Liver (tissue), 9 donors: ENCODE results near the gene RBM18. TPM values are rescaled to one million over a fixed set of nuclear protein-coding genes. Genes with fewer than 3 reads are reported as not detected.

Source experiments
- DNase-seq: peaks from one replicate; pipeline ENCODE4 v3.0.0-alpha.2; 2017; ENCODE audit warnings: low spot score
- H3K27ac ChIP-seq, 2 donors: one replicate each; pipeline ENCODE4 v1.7.0; 2013; ENCODE audit warnings: inconsistent platforms in 2 of 2, low read length in 2 of 2, control low read depth in 1 of 2, low read depth in 1 of 2, mild to moderate bottlenecking in 1 of 2
- H3K27me3 ChIP-seq, 4 donors: one replicate each; pipeline versions ENCODE4 v1.6.1 to v1.7.0; 2013; ENCODE audit warnings: low read length in 3 of 4, inconsistent platforms in 1 of 4, mild to moderate bottlenecking in 1 of 4, moderate library complexity in 1 of 4; ENCODE audit not compliant: control insufficient read depth in 4 of 4, insufficient read depth in 4 of 4
- H3K36me3 ChIP-seq, 4 donors: one replicate each; pipeline versions ENCODE4 v1.6.1 to v1.7.0; 2013; ENCODE audit warnings: low read length in 3 of 4, mild to moderate bottlenecking in 3 of 4, low read depth in 1 of 4, moderate library complexity in 1 of 4; ENCODE audit not compliant: control insufficient read depth in 4 of 4, insufficient read depth in 3 of 4
- H3K4me1 ChIP-seq, 4 donors: one replicate each; pipeline versions ENCODE4 v1.6.1 to v1.7.0; 2013; ENCODE audit warnings: low read length in 3 of 4, mild to moderate bottlenecking in 3 of 4, moderate library complexity in 1 of 4; ENCODE audit not compliant: control insufficient read depth in 4 of 4, insufficient read depth in 4 of 4
- H3K4me3 ChIP-seq, 3 donors: one replicate each; pipeline versions ENCODE4 v1.6.1 to v1.7.0; 2013; ENCODE audit warnings: low read length in 3 of 3, control low read depth in 1 of 3, low read depth in 1 of 3, mild to moderate bottlenecking in 1 of 3
- H3K9ac ChIP-seq, 2 donors: one replicate each; pipeline ENCODE4 v1.7.0; 2013; ENCODE audit warnings: low read length in 2 of 2, mild to moderate bottlenecking in 2 of 2, moderate library complexity in 2 of 2, control low read depth in 1 of 2, low read depth in 1 of 2
- H3K9me3 ChIP-seq, 4 donors: one replicate each; pipeline versions ENCODE4 v1.6.1 to v1.7.0; 2013; ENCODE audit warnings: low read length in 3 of 4; ENCODE audit not compliant: control insufficient read depth in 4 of 4
- FOXA1 ChIP-seq: IDR thresholded peaks from 2 replicates; pipeline ENCODE4 v1.6.1; 2016; ENCODE audit warnings: antibody characterized with exemption
- FOXA2 ChIP-seq: IDR thresholded peaks from 2 replicates; pipeline ENCODE4 v1.6.1; 2016; ENCODE audit warnings: antibody characterized with exemption
- GABPA ChIP-seq, 2 donors: IDR thresholded peaks in 1 of 2; conservative IDR thresholded peaks in 1 of 2; 2 replicates each; pipeline ENCODE4 v1.6.1; 2016; ENCODE audit warnings: antibody characterized with exemption in 2 of 2, mild to moderate bottlenecking in 1 of 2, moderate library complexity in 1 of 2
- HNF4A ChIP-seq, 2 donors: conservative IDR thresholded peaks; 2 replicates each; pipeline ENCODE4 v1.6.1; 2016; ENCODE audit warnings: antibody characterized with exemption in 2 of 2, mild to moderate bottlenecking in 2 of 2
- HNF4G ChIP-seq: IDR thresholded peaks from 2 replicates; pipeline ENCODE4 v1.6.1; 2016; ENCODE audit warnings: antibody characterized with exemption
- JUND ChIP-seq, 2 donors: IDR thresholded peaks; 2 replicates each; pipeline ENCODE4 v1.6.1; 2016; ENCODE audit warnings: antibody characterized with exemption in 2 of 2
- NR2F2 ChIP-seq: IDR thresholded peaks from 2 replicates; pipeline ENCODE4 v1.6.1; 2016; ENCODE audit warnings: antibody characterized with exemption
- RAD21 ChIP-seq, 2 donors: IDR thresholded peaks; 2 replicates each; pipeline ENCODE4 v1.6.1; 2016; ENCODE audit warnings: antibody characterized with exemption in 2 of 2, mild to moderate bottlenecking in 2 of 2
- RXRA ChIP-seq, 2 donors: IDR thresholded peaks; 2 replicates each; pipeline ENCODE4 v1.6.1; 2017 to 2018; ENCODE audit warnings: antibody characterized with exemption in 2 of 2, mild to moderate bottlenecking in 1 of 2
- SP1 ChIP-seq: IDR thresholded peaks from 2 replicates; pipeline ENCODE4 v1.6.1; 2018; ENCODE audit warnings: antibody characterized with exemption, mild to moderate bottlenecking
- TAF1 ChIP-seq: conservative IDR thresholded peaks from 2 replicates; pipeline ENCODE4 v1.6.1; 2016; ENCODE audit warnings: antibody characterized with exemption, mild to moderate bottlenecking
- YY1 ChIP-seq: IDR thresholded peaks from 2 replicates; pipeline ENCODE4 v1.6.1; 2016; ENCODE audit warnings: antibody characterized with exemption, mild to moderate bottlenecking
- WGBS: extraction: QIAGEN DNeasy Blood & Tissue Kit; methylation state at CpG from one replicate; pipeline ENCODE4 v1.1.7; 2013; 5-methylcytosine and 5-hydroxymethylcytosine counted together
- polyA plus RNA-seq, 2 donors: library from polyadenylated mRNA; stranded (reverse) in 1 of 2; unstranded in 1 of 2; fragments of 200-250 nt in 1 of 2; fragments of >200 nt in 1 of 2; fragmentation: Nextera tagmentation in 1 of 2; extraction: Ambion mirVana in 1 of 2; gene quantifications; one replicate each; pipeline versions ENCODE4 v1.2.1 to v1.2.3, GENCODE V29; 2013 to 2015
- total RNA-seq, 2 donors: library from RNA; depleted of rRNA; stranded (reverse); fragments of >200 nt; gene quantifications; one replicate each; pipeline ENCODE4 v1.2.3, GENCODE V29; 2014
- TF ChIP-seq, protein P1 (sequence below): IDR thresholded peaks from 2 replicates; pipeline ENCODE4 v1.6.1; 2016; ENCODE audit warnings: antibody characterized with exemption, mild to moderate bottlenecking
- TF ChIP-seq, protein P2 (sequence below): IDR thresholded peaks from 2 replicates; pipeline ENCODE4 v1.6.1; 2016; ENCODE audit warnings: antibody characterized with exemption
- donor health status: healthy.
- donor health status: healthy.
- donor health status: healthy.
- donor health status: healthy.
- donor health status: healthy.

RBM18 gene
- total and polyA plus RNA-seq, 4 donors = 3.4 to 7.7 (median 5.5) TPM

DNA sequence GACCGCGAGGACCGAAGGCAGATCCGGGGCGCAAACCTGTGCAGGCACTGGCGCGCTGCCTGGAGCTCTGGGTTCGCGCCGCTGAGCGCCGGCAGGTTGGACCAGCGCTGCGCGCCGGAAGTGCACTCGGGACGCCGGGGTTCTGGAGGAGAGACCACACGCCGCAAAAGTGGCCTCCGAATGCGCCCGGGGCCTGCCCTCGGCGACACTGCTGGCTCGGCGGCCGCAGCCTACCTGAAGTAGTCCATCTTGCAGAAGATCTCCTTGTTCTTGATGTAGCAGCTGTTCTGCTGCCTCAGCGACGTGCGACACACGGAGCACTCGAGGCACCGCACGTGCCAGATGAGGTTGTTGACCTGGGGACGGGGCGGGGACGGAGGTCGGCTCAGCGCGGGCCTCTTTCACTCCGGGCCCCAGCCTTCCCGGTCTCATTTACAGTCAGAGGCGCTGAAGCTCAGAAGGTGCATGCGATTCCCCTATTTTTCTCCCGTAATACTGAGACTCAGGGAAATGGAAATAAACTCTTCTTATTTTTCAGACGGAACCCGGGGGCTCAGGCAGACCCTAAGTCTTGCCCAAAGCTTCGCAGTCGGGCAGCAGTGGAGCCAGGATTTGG is 38.4 kb downstream of the RBM18 start:
- Histone ChIP-seq H3K9me3 (no peaks in the 10 kb centered on the region), H3K4me1 (peaks cover 13 to 30% (median 18%) of the 10 kb centered on the region in 4 donors), H3K36me3 (no peaks in the 10 kb centered on the region), H3K9ac (no peak overlapping the region), H3K4me3 (peak overlapping the region in 2 of 3 donors; percentile 12 to 22), H3K27ac (no peak overlapping the region), H3K27me3 (peaks cover 3 to 35% (median 18%) of the 10 kb centered on the region in 4 donors)
- no peak for TF ChIP-seq RAD21 (IDR thresholded peaks at IDR 0.05)
- TF ChIP-seq FOXA2 = no peak
- TF ChIP-seq RXRA (IDR thresholded peaks at IDR 0.05) = no peak
- no peak for TF ChIP-seq JUND (IDR thresholded peaks at IDR 0.05)
- TF ChIP-seq, protein P1, sequence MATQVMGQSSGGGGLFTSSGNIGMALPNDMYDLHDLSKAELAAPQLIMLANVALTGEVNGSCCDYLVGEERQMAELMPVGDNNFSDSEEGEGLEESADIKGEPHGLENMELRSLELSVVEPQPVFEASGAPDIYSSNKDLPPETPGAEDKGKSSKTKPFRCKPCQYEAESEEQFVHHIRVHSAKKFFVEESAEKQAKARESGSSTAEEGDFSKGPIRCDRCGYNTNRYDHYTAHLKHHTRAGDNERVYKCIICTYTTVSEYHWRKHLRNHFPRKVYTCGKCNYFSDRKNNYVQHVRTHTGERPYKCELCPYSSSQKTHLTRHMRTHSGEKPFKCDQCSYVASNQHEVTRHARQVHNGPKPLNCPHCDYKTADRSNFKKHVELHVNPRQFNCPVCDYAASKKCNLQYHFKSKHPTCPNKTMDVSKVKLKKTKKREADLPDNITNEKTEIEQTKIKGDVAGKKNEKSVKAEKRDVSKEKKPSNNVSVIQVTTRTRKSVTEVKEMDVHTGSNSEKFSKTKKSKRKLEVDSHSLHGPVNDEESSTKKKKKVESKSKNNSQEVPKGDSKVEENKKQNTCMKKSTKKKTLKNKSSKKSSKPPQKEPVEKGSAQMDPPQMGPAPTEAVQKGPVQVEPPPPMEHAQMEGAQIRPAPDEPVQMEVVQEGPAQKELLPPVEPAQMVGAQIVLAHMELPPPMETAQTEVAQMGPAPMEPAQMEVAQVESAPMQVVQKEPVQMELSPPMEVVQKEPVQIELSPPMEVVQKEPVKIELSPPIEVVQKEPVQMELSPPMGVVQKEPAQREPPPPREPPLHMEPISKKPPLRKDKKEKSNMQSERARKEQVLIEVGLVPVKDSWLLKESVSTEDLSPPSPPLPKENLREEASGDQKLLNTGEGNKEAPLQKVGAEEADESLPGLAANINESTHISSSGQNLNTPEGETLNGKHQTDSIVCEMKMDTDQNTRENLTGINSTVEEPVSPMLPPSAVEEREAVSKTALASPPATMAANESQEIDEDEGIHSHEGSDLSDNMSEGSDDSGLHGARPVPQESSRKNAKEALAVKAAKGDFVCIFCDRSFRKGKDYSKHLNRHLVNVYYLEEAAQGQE = no peak
- no peak for TF ChIP-seq NR2F2
- TF ChIP-seq, protein P2, sequence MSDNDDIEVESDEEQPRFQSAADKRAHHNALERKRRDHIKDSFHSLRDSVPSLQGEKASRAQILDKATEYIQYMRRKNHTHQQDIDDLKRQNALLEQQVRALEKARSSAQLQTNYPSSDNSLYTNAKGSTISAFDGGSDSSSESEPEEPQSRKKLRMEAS = no peak
- no peak for TF ChIP-seq FOXA1
- no peak for DNase-seq
- 7% methylated on average over 51 of the region's 51 CpGs for WGBS

DNA sequence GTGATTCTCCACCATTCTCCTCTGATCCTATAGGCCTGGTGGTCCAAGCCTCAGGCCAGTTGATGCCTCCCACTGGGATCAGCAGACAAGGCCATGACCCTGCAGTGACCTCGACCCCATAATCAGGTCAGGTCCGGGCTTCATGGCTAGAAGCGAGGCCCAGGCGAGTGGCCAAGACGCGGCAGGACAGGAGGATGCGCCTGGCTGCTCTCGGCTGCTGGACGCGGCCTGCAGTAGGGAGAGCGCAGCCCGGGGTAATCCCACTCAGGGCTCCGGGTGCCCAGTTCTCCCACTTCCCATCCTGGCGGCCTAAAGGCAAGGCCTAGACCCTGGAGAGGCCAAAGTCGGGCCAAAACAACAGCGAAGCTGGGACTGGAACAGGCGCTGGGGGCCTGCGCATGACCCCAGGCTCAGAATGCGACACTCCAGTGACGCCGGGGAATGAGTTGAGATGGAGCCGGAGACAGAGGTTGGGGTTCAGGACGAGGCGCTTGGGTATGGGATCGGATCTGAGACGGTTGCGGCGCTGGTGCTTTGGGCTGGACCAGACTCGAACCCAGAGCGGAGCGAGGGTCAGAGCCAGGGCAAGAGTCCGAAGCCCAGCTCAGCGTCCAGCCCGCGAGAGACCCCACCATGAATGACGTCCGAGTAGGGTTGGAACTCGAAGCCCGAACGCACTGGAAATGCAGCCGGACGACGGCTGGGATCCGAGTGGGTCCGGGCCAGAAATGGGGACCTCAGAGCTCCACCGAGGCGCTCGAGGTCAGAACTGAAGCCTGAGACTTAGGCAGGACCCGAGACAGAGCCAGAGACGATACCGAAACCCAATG is 39.1 kb downstream of the RBM18 start:
- no peak for DNase-seq
- Histone ChIP-seq H3K4me3 (peak overlapping the region in 2 of 3 donors; percentile 12 to 22), H3K36me3 (no peaks in the 10 kb centered on the region), H3K27me3 (peaks cover 2 to 34% (median 17%) of the 10 kb centered on the region in 4 donors), H3K27ac (no peak overlapping the region), H3K9me3 (no peaks in the 10 kb centered on the region), H3K4me1 (peaks cover 13 to 30% (median 18%) of the 10 kb centered on the region in 4 donors), H3K9ac (no peak overlapping the region)
- WGBS = 26% methylated on average over 51 of the region's 51 CpGs
- TF ChIP-seq, protein P1 = no peak
- TF ChIP-seq JUND (IDR thresholded peaks at IDR 0.05) (no peak), TAF1 (no peak), RAD21 (IDR thresholded peaks at IDR 0.05) (no peak), NR2F2 (no peak), RXRA (IDR thresholded peaks at IDR 0.05) (no peak), GABPA (IDR thresholded peaks at IDR 0.05 in 1 of 2, conservative IDR thresholded peaks at IDR 0.05 in 1 of 2) (no peak), HNF4A (conservative IDR thresholded peaks at IDR 0.05) (no peak), FOXA1 (no peak), HNF4G (no peak), SP1 (no peak), YY1 (no peak)
- TF ChIP-seq, protein P2 = no peak
